ENCODE data around the gene STUM. TPM values are rescaled to one million over a fixed set of nuclear protein-coding genes. Genes with fewer than 3 reads are reported as not detected.

STUM gene
- polyA plus RNA-seq, 1 of the 3 experiments (the other 2 are of a cell fraction): not detected

GRCh38 chr1:226533220-226533619 lies 15.3 kb upstream of the STUM start:
- ChIA-PET CTCF (interaction anchor here (1.5 to 3.6 kb wide), 2 partner anchors 11 to 14 kb away, joined by 5 to 18 read pairs; no protein-coding TSS in a partner anchor), POLR2A (no interaction called here)

GRCh38 chr1:226534098-226534497 lies 14.5 kb upstream of the STUM start:
- no peaks in the 10 kb centered on the region for H3F3A ChIP-seq (replicated peaks; ENCODE audit: insufficient read depth)
- H2AFZ ChIP-seq (ENCODE audit: low read depth): no peak overlapping the region
- no peaks in the 10 kb centered on the region for H3K9me2 ChIP-seq
- no peak overlapping the region for H3K4me3 ChIP-seq (ENCODE audit: low read depth in 2 of 2, low read length in 1 of 2)
- CTCF ChIA-PET: interaction anchor here (1.5 to 3.6 kb wide), 2 partner anchors 10 to 13 kb away, joined by 5 to 18 read pairs; no protein-coding TSS in a partner anchor
- no peaks in the 10 kb centered on the region for H3K36me3 ChIP-seq (replicated peaks in 1 of 2; ENCODE audit: control insufficient read depth in 1 of 2, insufficient read depth in 2 of 2, low read length in 1 of 2)
- TF ChIP-seq SMC3 (IDR thresholded peaks at IDR 0.05; ENCODE audit: low read depth, low read length) (no peak), RCOR1 (IDR thresholded peaks at IDR 0.05; ENCODE audit: low read length) (no peak), RAD21 (IDR thresholded peaks at IDR 0.05; ENCODE audit: low read length) (no peak), GATA2 (CRISPR knock-in tag; IDR thresholded peaks at IDR 0.05) (no peak), MEF2A (IDR thresholded peaks at IDR 0.05; ENCODE audit: borderline replicate concordance, low read depth) (no peak), GABPA (IDR thresholded peaks at IDR 0.05; ENCODE audit: low read depth) (no peak), NRF1 (IDR thresholded peaks at IDR 0.05; ENCODE audit: low read depth, low read length) (no peak), CTCF (IDR thresholded peaks at IDR 0.05) (no peak)
- DNase-seq: no peak
- no peaks in the 10 kb centered on the region for H3K79me2 ChIP-seq (ENCODE audit: insufficient read depth)
- POLR2A ChIA-PET: no interaction called here
- no peaks in the 10 kb centered on the region for H3K4me1 ChIP-seq (ENCODE audit: control insufficient read depth in 1 of 2, insufficient read depth in 2 of 2, low read depth in 1 of 2, low read length in 1 of 2)
- WGBS (ENCODE audit: low lambda C conversion rate): 22% methylated on average over 3 of the region's 3 CpGs
- H4K20me1 ChIP-seq (ENCODE audit: insufficient read depth): no peaks in the 10 kb centered on the region
- no peak overlapping the region for H3K4me2 ChIP-seq
- H3K9ac ChIP-seq: no peak overlapping the region
- H3K27ac ChIP-seq (ENCODE audit: low read depth in 2 of 2, low read length in 1 of 2): no peak overlapping the region
- peaks cover 9% of the 10 kb centered on the region; the same call in 1 of the 2 replicates for H3K27me3 ChIP-seq (ENCODE audit: insufficient read depth)
- H3K9me3 ChIP-seq: no peaks in the 10 kb centered on the region

More at GRCh38 chr1:226533220-226533619, 15.3 kb upstream of the STUM start:
- H3K9me2 ChIP-seq: no peaks in the 10 kb centered on the region
- H3K9ac ChIP-seq: no peak overlapping the region
- H4K20me1 ChIP-seq (ENCODE audit: insufficient read depth): no peaks in the 10 kb centered on the region
- no peaks in the 10 kb centered on the region for H3K9me3 ChIP-seq
- no peak for DNase-seq
- no peak overlapping the region for H2AFZ ChIP-seq (ENCODE audit: low read depth)
- no peaks in the 10 kb centered on the region for H3K79me2 ChIP-seq (ENCODE audit: insufficient read depth)
- 30% methylated on average over 5 of the region's 5 CpGs for WGBS (ENCODE audit: low lambda C conversion rate)
- no peak overlapping the region for H3K4me3 ChIP-seq (ENCODE audit: low read depth in 2 of 2, low read length in 1 of 2)
- H3K27ac ChIP-seq (ENCODE audit: low read depth in 2 of 2, low read length in 1 of 2): no peak overlapping the region
- no peaks in the 10 kb centered on the region for H3K4me1 ChIP-seq (ENCODE audit: control insufficient read depth in 1 of 2, insufficient read depth in 2 of 2, low read depth in 1 of 2, low read length in 1 of 2)
- no peaks in the 10 kb centered on the region for H3K36me3 ChIP-seq (replicated peaks in 1 of 2; ENCODE audit: control insufficient read depth in 1 of 2, insufficient read depth in 2 of 2, low read length in 1 of 2)
- no peaks in the 10 kb centered on the region for H3F3A ChIP-seq (replicated peaks; ENCODE audit: insufficient read depth)
- TF ChIP-seq FOSL2 (IDR thresholded peaks at IDR 0.05; ENCODE audit: borderline replicate concordance, low read depth): no peak
- TF ChIP-seq CHD2 (IDR thresholded peaks at IDR 0.05; ENCODE audit: low read length, partially characterized antibody): no peak
- H3K4me2 ChIP-seq: no peak overlapping the region
- peaks cover 9% of the 10 kb centered on the region; the same call in 1 of the 2 replicates for H3K27me3 ChIP-seq (ENCODE audit: insufficient read depth)

DNA sequence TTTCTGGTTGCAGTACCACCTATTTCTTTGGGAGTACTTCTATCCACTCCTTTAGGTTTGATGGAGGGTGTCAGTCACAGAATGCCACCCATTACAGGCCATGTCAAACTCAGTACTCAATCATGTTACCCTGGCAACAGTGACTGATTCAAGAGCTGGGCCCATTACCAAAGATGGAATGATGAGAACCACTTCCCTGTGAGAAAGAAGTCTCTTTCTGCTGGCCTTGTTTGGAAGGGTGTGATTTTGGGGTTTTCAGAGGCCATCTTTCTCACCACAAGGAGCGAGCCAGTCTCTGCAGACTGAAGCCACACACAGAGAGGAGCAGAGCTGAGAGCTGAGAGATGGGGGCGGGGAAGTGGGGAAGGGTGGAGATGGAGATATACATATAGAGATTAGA lies 13.9 kb upstream of the STUM start:
- TF ChIP-seq SMC3 (IDR thresholded peaks at IDR 0.05; ENCODE audit: low read depth, low read length) (no peak), CHD2 (IDR thresholded peaks at IDR 0.05; ENCODE audit: low read length, partially characterized antibody) (no peak), MAX (IDR thresholded peaks at IDR 0.05; ENCODE audit: low read depth) (no peak), SIN3A (IDR thresholded peaks at IDR 0.05; ENCODE audit: borderline replicate concordance, low read depth, low read length) (no peak), ZBTB33 (IDR thresholded peaks at IDR 0.05; ENCODE audit: borderline replicate concordance, low read depth) (no peak), USF1 (IDR thresholded peaks at IDR 0.05; ENCODE audit: borderline replicate concordance, low read depth) (no peak), TCF12 (IDR thresholded peaks at IDR 0.05) (no peak), RCOR1 (IDR thresholded peaks at IDR 0.05; ENCODE audit: low read length) (no peak), NRF1 (IDR thresholded peaks at IDR 0.05; ENCODE audit: low read depth, low read length) (no peak), FOSL2 (IDR thresholded peaks at IDR 0.05; ENCODE audit: borderline replicate concordance, low read depth) (no peak), RAD21 (IDR thresholded peaks at IDR 0.05; ENCODE audit: low read length) (no peak), YY1 (IDR thresholded peaks at IDR 0.05; ENCODE audit: low read depth) (no peak)
- no peak for DNase-seq
- 47% methylated on average over 2 of the region's 2 CpGs for WGBS (ENCODE audit: low lambda C conversion rate)
- H3K9me2 ChIP-seq: no peaks in the 10 kb centered on the region
- no peak overlapping the region for H3K27ac ChIP-seq (ENCODE audit: low read depth in 2 of 2, low read length in 1 of 2)
- no peak overlapping the region for H3K4me2 ChIP-seq
- ChIA-PET CTCF (no interaction called here), POLR2A (no interaction called here)
- H3K36me3 ChIP-seq (replicated peaks in 1 of 2; ENCODE audit: control insufficient read depth in 1 of 2, insufficient read depth in 2 of 2, low read length in 1 of 2): no peaks in the 10 kb centered on the region
- no peaks in the 10 kb centered on the region for H4K20me1 ChIP-seq (ENCODE audit: insufficient read depth)
- H3K9me3 ChIP-seq: no peaks in the 10 kb centered on the region
- H3K9ac ChIP-seq: no peak overlapping the region
- no peak overlapping the region for H2AFZ ChIP-seq (ENCODE audit: low read depth)
- no peaks in the 10 kb centered on the region for H3K79me2 ChIP-seq (ENCODE audit: insufficient read depth)
- no peaks in the 10 kb centered on the region for H3F3A ChIP-seq (replicated peaks; ENCODE audit: insufficient read depth)
- peaks cover 9% of the 10 kb centered on the region; the same call in 1 of the 2 replicates for H3K27me3 ChIP-seq (ENCODE audit: insufficient read depth)
- H3K4me1 ChIP-seq (ENCODE audit: control insufficient read depth in 1 of 2, insufficient read depth in 2 of 2, low read depth in 1 of 2, low read length in 1 of 2): no peaks in the 10 kb centered on the region
- no peak overlapping the region for H3K4me3 ChIP-seq (ENCODE audit: low read depth in 2 of 2, low read length in 1 of 2)
